ENCODE data around the gene ITGB4.

Gene ITGB4

DNA sequence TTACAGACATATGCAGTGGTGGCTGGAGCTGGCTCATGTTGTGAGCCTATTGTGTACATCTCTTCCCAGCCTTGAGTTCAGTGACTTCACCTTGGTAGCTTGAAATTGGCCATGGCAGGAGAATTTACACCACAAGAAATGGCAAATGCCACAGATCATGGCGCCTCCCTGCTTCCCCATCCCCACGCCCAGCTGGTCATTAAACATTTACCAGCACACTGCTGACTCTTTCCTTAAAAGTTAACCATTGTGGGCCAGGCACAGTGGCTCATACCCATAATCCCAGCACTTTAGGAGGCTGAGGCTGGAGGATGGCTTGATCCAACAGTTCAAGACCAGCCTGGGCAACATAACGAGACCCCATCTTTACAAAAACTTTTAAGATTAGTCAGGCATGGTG is 22.6 kb upstream of the ITGB4 start:
- Histone ChIP-seq H3K4me3 (replicated peaks; ENCODE audit: insufficient read depth, low read length) (no peak overlapping the region), H3K27ac (replicated peaks) (no peak overlapping the region), H3K27me3 (ENCODE audit: insufficient read depth, poor library complexity, severe bottlenecking) (no peaks in the 10 kb centered on the region)
- TF ChIP-seq SPI1 (IDR thresholded peaks at IDR 0.05; ENCODE audit: borderline replicate concordance, low read depth) (no peak), GABPA (IDR thresholded peaks at IDR 0.05; ENCODE audit: low read depth) (no peak), POLR2AphosphoS5 (IDR thresholded peaks at IDR 0.05; ENCODE audit: low read depth) (no peak)
- TF ChIP-seq, protein P1, sequence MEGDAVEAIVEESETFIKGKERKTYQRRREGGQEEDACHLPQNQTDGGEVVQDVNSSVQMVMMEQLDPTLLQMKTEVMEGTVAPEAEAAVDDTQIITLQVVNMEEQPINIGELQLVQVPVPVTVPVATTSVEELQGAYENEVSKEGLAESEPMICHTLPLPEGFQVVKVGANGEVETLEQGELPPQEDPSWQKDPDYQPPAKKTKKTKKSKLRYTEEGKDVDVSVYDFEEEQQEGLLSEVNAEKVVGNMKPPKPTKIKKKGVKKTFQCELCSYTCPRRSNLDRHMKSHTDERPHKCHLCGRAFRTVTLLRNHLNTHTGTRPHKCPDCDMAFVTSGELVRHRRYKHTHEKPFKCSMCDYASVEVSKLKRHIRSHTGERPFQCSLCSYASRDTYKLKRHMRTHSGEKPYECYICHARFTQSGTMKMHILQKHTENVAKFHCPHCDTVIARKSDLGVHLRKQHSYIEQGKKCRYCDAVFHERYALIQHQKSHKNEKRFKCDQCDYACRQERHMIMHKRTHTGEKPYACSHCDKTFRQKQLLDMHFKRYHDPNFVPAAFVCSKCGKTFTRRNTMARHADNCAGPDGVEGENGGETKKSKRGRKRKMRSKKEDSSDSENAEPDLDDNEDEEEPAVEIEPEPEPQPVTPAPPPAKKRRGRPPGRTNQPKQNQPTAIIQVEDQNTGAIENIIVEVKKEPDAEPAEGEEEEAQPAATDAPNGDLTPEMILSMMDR (IDR thresholded peaks at IDR 0.05; ENCODE audit: insufficient read depth, low read length), result no peak
- TF ChIP-seq, protein P2, sequence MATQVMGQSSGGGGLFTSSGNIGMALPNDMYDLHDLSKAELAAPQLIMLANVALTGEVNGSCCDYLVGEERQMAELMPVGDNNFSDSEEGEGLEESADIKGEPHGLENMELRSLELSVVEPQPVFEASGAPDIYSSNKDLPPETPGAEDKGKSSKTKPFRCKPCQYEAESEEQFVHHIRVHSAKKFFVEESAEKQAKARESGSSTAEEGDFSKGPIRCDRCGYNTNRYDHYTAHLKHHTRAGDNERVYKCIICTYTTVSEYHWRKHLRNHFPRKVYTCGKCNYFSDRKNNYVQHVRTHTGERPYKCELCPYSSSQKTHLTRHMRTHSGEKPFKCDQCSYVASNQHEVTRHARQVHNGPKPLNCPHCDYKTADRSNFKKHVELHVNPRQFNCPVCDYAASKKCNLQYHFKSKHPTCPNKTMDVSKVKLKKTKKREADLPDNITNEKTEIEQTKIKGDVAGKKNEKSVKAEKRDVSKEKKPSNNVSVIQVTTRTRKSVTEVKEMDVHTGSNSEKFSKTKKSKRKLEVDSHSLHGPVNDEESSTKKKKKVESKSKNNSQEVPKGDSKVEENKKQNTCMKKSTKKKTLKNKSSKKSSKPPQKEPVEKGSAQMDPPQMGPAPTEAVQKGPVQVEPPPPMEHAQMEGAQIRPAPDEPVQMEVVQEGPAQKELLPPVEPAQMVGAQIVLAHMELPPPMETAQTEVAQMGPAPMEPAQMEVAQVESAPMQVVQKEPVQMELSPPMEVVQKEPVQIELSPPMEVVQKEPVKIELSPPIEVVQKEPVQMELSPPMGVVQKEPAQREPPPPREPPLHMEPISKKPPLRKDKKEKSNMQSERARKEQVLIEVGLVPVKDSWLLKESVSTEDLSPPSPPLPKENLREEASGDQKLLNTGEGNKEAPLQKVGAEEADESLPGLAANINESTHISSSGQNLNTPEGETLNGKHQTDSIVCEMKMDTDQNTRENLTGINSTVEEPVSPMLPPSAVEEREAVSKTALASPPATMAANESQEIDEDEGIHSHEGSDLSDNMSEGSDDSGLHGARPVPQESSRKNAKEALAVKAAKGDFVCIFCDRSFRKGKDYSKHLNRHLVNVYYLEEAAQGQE (IDR thresholded peaks at IDR 0.05; ENCODE audit: insufficient replicate concordance, low read depth), result no peak
- DNase-seq (ENCODE audit: low read depth in 1 of 2, low spot score in 1 of 2), result no peak

DNA sequence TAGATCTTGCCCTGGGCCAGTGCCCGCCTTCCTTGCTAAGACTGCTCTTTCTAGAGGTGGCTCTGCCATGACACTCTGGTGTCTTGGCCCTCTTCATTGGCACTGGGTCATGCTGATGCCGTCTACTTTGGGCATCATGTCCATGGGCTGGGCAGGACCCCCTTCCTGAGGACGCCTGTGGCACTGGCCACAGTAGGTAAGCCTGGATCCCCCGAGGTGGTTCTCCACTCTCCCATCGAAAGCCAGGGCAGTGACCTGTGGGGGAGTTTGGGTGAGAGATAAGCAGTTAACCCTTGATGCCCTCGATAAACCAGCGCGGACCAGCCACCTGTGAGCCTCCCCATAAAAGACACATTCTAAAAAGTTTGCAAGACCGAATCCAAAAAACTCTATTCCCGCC is 20.0 kb upstream of the ITGB4 start:
- no peak for DNase-seq (ENCODE audit: low read depth in 1 of 2, low spot score in 1 of 2)
- Histone ChIP-seq H3K27ac (replicated peaks) (no peak overlapping the region), H3K4me3 (replicated peaks; ENCODE audit: insufficient read depth, low read length) (no peak overlapping the region), H3K27me3 (ENCODE audit: insufficient read depth, poor library complexity, severe bottlenecking) (no peaks in the 10 kb centered on the region)
- no peak for TF ChIP-seq POLR2AphosphoS5 (IDR thresholded peaks at IDR 0.05; ENCODE audit: low read depth)
- TF ChIP-seq, protein P1 (IDR thresholded peaks at IDR 0.05; ENCODE audit: insufficient read depth, low read length), result no peak
- TF ChIP-seq GABPA (IDR thresholded peaks at IDR 0.05; ENCODE audit: low read depth), result no peak
- TF ChIP-seq, protein P2 (IDR thresholded peaks at IDR 0.05; ENCODE audit: insufficient replicate concordance, low read depth), result no peak
- no peak for TF ChIP-seq SPI1 (IDR thresholded peaks at IDR 0.05; ENCODE audit: borderline replicate concordance, low read depth)

DNA sequence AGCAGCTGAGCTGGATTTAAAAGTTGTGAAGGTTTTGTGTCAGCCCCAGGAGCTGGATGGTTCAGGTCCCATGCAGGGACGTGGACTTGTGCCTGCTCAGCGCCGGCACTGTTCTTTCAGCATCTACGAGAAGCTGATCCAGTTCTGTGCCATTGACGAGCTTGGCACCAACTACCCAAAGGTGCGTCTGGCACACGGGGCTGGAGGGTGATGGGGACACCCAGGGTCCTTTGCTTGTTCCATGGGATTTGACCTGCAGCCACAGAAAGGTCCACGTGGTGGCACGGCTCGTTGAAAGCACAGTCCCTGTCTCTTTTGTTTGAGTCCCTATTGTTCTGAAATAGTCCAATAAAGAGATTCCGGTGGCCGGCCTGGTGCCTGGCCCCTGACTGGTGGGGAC is 18.1 kb upstream of the ITGB4 start:
- Histone ChIP-seq H3K27me3 (ENCODE audit: insufficient read depth, poor library complexity, severe bottlenecking) (no peaks in the 10 kb centered on the region), H3K4me3 (replicated peaks; ENCODE audit: insufficient read depth, low read length) (no peak overlapping the region), H3K27ac (replicated peaks) (no peak overlapping the region)
- TF ChIP-seq POLR2AphosphoS5 (IDR thresholded peaks at IDR 0.05; ENCODE audit: low read depth) (no peak), GABPA (IDR thresholded peaks at IDR 0.05; ENCODE audit: low read depth) (no peak)
- TF ChIP-seq, protein P2 (IDR thresholded peaks at IDR 0.05; ENCODE audit: insufficient replicate concordance, low read depth), result no peak
- TF ChIP-seq, protein P1 (IDR thresholded peaks at IDR 0.05; ENCODE audit: insufficient read depth, low read length), result no peak
- no peak for DNase-seq (ENCODE audit: low read depth in 1 of 2, low spot score in 1 of 2)

Measured in HL-60 (cell line).